Activated CD8-positive, alpha-beta T cell treated with anti-CD3 and anti-CD28 coated beads, Interleukin-2, amount 10 ng/mL, durations not matched to agents 7 days and 5 days (primary cell): Measurements from ENCODE around the gene TXNL4A. TPM values are rescaled to one million over a fixed set of nuclear protein-coding genes. Genes with fewer than 3 reads are reported as not detected.

Experiments
- ATAC-seq: fragments of 150-1000 bp; cut with Tn5 transposase; one replicate; pipeline ENCODE4 v1.10.0; 2021; ENCODE audit warnings: moderate library complexity
- CTCF ChIA-PET: fragments of 350-600 bp; sonication (Branson Sonifier 250); formaldehyde crosslinking; loops from one replicate; lab custom pipeline; 2021; ENCODE audit warnings: antibody characterized with exemption; lab: Charles Lee
- POLR2A ChIA-PET: fragments of 350-600 bp; sonication (Branson Sonifier 250); formaldehyde crosslinking; loops from one replicate; lab custom pipeline; 2021; ENCODE audit warnings: antibody characterized with exemption; lab: Charles Lee
- DNase-seq: peaks from one replicate; pipeline ENCODE4 v3.0.0-alpha.2; 2020
- H3K27ac Mint-ChIP-seq: one replicate; pipeline ENCODE4 v1.8.0; 2021; ENCODE audit warnings: mild to moderate bottlenecking, mixed read lengths
- H3K27me3 Mint-ChIP-seq: one replicate; pipeline ENCODE4 v1.8.0; 2021; ENCODE audit warnings: low read depth, mixed read lengths
- H3K36me3 Mint-ChIP-seq: one replicate; pipeline ENCODE4 v1.8.0; 2021; ENCODE audit warnings: low read depth, mixed read lengths
- H3K4me1 Mint-ChIP-seq: one replicate; pipeline ENCODE4 v1.8.0; 2021; ENCODE audit warnings: low read depth, mixed read lengths
- H3K4me3 Mint-ChIP-seq: one replicate; pipeline ENCODE4 v1.8.0; 2021; ENCODE audit warnings: mild to moderate bottlenecking, mixed read lengths
- H3K9me3 Mint-ChIP-seq: one replicate; pipeline ENCODE4 v1.8.0; 2022; ENCODE audit warnings: mixed read lengths; ENCODE audit not compliant: insufficient read depth
- total RNA-seq, 2 experiments: library from RNA; stranded (reverse); gene quantifications; one replicate each; pipeline ENCODE4 v1.2.3, GENCODE V29; 2021

The TXNL4A gene
- total RNA-seq, 2 experiments from 2014 or later = 132 to 136 TPM

DNA sequence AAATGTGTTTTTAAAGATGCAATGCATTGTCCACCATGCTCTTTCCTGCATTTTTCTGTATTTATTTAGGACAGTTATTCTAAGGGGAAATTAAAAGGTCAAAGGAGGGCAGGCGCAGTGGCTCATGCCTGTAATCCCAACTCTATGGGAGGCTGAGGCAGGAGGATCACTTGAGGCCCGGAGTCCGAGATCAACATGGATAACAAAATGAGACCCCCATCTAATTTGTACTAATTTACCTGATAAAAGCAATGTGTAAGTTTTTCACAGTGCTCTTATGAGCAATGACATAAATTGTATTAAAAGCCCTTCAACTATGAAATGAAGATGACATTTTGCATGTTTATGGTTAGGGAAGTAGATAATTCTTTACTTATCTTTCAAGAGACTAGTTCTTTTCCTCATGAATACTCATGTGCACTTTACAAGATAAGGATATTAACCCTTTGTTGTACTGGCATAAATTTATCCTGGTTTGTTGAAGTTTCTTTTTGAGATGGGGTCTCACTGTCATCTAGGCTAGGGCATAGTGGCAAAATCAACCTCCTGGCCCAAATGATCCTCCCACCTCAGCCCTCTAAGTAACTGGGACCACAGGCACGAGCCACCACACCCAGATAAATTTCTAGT, 14.2 kb downstream of the TXNL4A start:
- Mint-ChIP-seq H3K4me3 (no peak overlapping the region), H3K27ac (no peak overlapping the region), H3K4me1 (peaks cover 5% of the 10 kb centered on the region), H3K27me3 (no peaks in the 10 kb centered on the region), H3K36me3 (peaks cover 55% of the 10 kb centered on the region), H3K9me3 (no peaks in the 10 kb centered on the region)
- POLR2A ChIA-PET = no interaction called here
- ATAC-seq = no peak
- DNase-seq = no peak
- CTCF ChIA-PET = interaction anchor here (0.6 kb wide), 1 partner anchor 9 kb away, joined by 3 read pairs; no protein-coding TSS in a partner anchor

DNA sequence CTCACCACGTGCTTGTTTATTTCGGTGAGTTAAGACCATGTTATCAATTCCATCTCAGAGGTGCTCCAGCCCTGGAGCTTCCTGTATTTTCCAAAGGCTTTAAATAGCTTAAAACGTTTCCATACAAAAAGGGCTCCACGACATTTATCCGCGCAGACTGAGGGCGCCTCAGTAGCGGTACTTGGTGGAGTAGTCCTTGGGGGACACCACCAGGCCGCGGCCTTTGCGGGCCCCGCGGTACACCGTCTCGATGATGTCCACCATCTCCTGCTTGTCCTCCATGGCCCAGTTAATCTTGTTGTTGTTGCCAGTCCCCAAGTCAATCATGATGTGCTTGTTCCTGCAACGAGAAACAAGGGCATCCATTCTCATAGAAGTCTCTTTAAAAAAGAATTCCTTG, 14.8 kb downstream of the TXNL4A start:
- Mint-ChIP-seq H3K4me3 (no peak overlapping the region), H3K9me3 (no peaks in the 10 kb centered on the region), H3K27me3 (no peaks in the 10 kb centered on the region), H3K4me1 (peaks cover 5% of the 10 kb centered on the region), H3K36me3 (peaks cover 55% of the 10 kb centered on the region), H3K27ac (no peak overlapping the region)
- ChIA-PET POLR2A (no interaction called here), CTCF (interaction anchor here (0.6 kb wide), 1 partner anchor 10 kb away, joined by 3 read pairs; no protein-coding TSS in a partner anchor)
- DNase-seq (no peak), ATAC-seq (no peak)

DNA sequence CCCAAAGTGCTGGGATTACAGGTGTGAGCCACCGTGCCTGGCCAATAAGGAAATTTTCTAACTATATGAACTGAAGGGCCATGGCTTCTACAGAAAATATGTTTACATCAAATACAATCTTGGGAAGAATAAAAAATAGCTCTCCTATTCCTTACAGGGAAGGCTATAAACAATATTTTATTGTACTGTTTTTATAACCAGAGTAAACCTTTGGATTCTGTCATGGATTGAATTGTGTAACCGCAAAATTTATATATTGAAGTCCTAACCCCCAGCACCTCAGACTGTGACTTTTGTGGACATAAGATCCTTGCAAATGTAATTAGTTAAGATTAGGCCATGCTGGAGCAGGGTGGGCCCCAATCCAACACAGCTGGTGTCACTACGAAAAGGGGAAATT, 15.6 kb downstream of the TXNL4A start:
- peaks cover 52% of the 10 kb centered on the region for H3K36me3 Mint-ChIP-seq
- no peak overlapping the region for H3K4me3 Mint-ChIP-seq
- POLR2A ChIA-PET = no interaction called here

GRCh38 chr18:79971986-79972385, 16.4 kb downstream of the TXNL4A start:
- ChIA-PET CTCF (no interaction called here), POLR2A (no interaction called here)
- no peaks in the 10 kb centered on the region for H3K27me3 Mint-ChIP-seq
- H3K27ac Mint-ChIP-seq = no peak overlapping the region
- H3K9me3 Mint-ChIP-seq = no peaks in the 10 kb centered on the region
- peaks cover 49% of the 10 kb centered on the region for H3K36me3 Mint-ChIP-seq
- ATAC-seq (no peak), DNase-seq (no peak)
- H3K4me3 Mint-ChIP-seq = no peak overlapping the region
- H3K4me1 Mint-ChIP-seq = peaks cover 3% of the 10 kb centered on the region

More for the DNA sequence above, 15.6 kb downstream of the TXNL4A start:
- Mint-ChIP-seq H3K27me3 (no peaks in the 10 kb centered on the region), H3K27ac (no peak overlapping the region), H3K9me3 (no peaks in the 10 kb centered on the region), H3K4me1 (peaks cover 3% of the 10 kb centered on the region)
- CTCF ChIA-PET = no interaction called here
- ATAC-seq = no peak
- DNase-seq = no peak

DNA sequence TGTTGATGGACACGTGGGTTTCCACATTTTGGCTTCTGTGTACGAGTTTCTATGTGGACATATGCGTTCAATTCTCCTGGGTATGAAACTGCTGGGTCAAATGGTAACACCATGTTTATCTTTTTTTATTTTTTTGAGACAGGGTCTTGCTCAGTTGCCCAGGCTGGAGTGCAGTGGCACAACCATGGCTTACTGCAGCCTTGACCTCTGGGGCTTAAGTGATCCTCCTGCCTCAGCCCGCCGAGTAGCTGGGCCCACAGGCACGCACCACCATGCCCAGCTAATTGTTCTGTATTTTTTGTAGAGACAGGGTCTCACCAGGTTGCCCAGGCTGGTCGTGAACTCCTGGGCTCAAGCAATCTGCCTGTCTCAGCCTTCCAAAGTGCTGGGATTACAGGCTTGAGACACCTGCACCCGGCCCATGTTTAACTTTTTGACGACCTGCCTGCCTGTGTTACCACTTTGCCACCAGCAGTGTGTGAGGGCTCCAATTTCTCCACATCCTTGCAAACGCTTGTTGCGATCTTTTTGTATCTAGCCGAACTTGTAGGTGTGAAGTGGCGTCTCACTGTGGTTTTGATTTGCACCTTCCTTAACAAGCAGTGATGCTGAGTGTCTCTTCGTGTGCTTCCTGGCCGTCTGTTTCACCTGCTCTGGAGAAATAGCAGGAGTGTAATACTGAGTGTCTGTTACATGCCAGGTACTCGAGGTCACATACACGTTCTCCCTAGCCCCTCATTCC, 17.0 kb downstream of the TXNL4A start:
- DNase-seq (no peak), ATAC-seq (no peak)
- H3K9me3 Mint-ChIP-seq = no peaks in the 10 kb centered on the region
- no peak overlapping the region for H3K4me3 Mint-ChIP-seq
- H3K36me3 Mint-ChIP-seq = peaks cover 50% of the 10 kb centered on the region
- H3K27ac Mint-ChIP-seq = no peak overlapping the region
- H3K27me3 Mint-ChIP-seq = no peaks in the 10 kb centered on the region
- H3K4me1 Mint-ChIP-seq = peaks cover 3% of the 10 kb centered on the region
- POLR2A ChIA-PET = no interaction called here
- CTCF ChIA-PET = no interaction called here

- no peak overlapping the region for H3K4me3 Mint-ChIP-seq
- DNase-seq (no peak), ATAC-seq (no peak)
- POLR2A ChIA-PET = no interaction called here
- no peaks in the 10 kb centered on the region for H3K9me3 Mint-ChIP-seq
- no peaks in the 10 kb centered on the region for H3K27me3 Mint-ChIP-seq
- peaks cover 46% of the 10 kb centered on the region for H3K36me3 Mint-ChIP-seq
- peaks cover 5% of the 10 kb centered on the region for H3K4me1 Mint-ChIP-seq
- no peak overlapping the region for H3K27ac Mint-ChIP-seq
- CTCF ChIA-PET = no interaction called here
Measured at GRCh38 chr18:79970419-79971133, 17.8 kb downstream of the TXNL4A start.

- no peak for DNase-seq
Measured at GRCh38 chr18:79965119-79965902, 23.1 kb downstream of the TXNL4A start.

DNA sequence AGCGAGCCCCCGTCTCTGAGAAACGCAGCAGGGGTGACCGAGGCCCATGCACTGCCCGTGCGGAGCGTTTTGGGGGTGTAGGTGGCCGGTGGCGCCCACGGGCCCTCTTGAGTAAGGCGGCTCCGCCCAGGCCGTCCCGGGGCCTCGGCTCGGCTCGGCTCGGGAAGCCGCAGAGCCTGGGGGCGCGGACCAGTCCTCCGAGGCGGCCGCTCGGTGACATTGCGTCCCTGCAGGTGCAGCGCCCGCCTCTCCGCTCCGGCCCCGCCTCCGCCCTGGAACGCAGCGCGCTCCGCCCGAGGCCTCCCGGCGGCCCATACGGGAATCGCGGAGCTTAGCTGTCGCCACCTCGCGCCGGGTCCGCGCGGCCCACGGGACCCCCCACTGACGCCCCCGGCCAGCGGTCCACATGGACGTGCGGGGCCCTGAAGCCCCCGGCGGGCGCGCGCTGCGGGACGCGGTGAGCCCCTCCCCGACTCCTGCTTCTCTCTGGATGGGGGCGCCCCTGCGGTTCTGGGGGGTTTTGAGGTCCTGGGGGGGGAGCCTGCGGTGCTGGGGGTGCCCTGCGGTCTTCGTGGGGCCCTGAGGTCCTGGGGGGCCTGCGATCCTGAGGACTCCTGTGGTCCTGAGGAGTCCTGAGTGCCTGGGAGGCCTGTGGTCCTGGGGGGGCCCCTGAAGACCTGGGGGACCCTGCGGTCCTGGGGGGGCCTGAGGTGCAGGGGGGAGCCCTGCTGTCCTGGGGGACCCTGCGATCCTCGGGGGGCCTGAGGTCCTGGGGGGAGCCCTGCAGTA, 23.8 kb downstream of the TXNL4A start, which contains the start of gene HSBP1L1:
Gene HSBP1L1 (plus strand): TSS at position 314 of the 789 bp plus-strand sequence. CDS start 93 bp downstream, at position 407.
- POLR2A ChIA-PET = interaction anchor here (1.8 kb wide), 1 partner anchor 13 kb away, joined by 6 read pairs; the partner anchor contains the start of gene SLC66A2
- H3K36me3 Mint-ChIP-seq = peaks cover 7% of the 10 kb centered on the region
- ATAC-seq = peak; percentile 92
- no peaks in the 10 kb centered on the region for H3K9me3 Mint-ChIP-seq
- H3K27me3 Mint-ChIP-seq = peaks cover 6% of the 10 kb centered on the region
- H3K27ac Mint-ChIP-seq = no peak within 1 kb of the TSS
- H3K4me3 Mint-ChIP-seq = peak within 1 kb of the TSS; percentile 55
- DNase-seq = peak; percentile 63
- H3K4me1 Mint-ChIP-seq = peaks cover 36% of the 10 kb centered on the region
- CTCF ChIA-PET = interaction anchor here (0.8 kb wide), 1 partner anchor 11 kb away, joined by 3 read pairs; no protein-coding TSS in a partner anchor

More at GRCh38 chr18:79965119-79965902, 23.1 kb downstream of the TXNL4A start:
- Mint-ChIP-seq H3K27me3 (peaks cover 6% of the 10 kb centered on the region), H3K4me3 (peak overlapping the region; percentile 55), H3K4me1 (peaks cover 32% of the 10 kb centered on the region), H3K36me3 (peaks cover 10% of the 10 kb centered on the region), H3K27ac (no peak overlapping the region), H3K9me3 (no peaks in the 10 kb centered on the region)
- ChIA-PET CTCF (interaction anchor here (0.8 kb wide), 1 partner anchor 12 kb away, joined by 3 read pairs; no protein-coding TSS in a partner anchor), POLR2A (interaction anchor here (0.7 kb wide), 1 partner anchor 279 kb away, joined by 3 read pairs; no protein-coding TSS in a partner anchor)
- ATAC-seq = no peak

- ChIA-PET CTCF (interaction anchor here (0.9 kb wide), 1 partner anchor 21 kb away, joined by 5 read pairs; no protein-coding TSS in a partner anchor), POLR2A (interaction anchor here (1.8 kb wide), 1 partner anchor 12 kb away, joined by 6 read pairs; the partner anchor contains the start of gene SLC66A2)
- Mint-ChIP-seq H3K27ac (no peak overlapping the region), H3K27me3 (peaks cover 6% of the 10 kb centered on the region), H3K9me3 (no peaks in the 10 kb centered on the region), H3K4me1 (peaks cover 35% of the 10 kb centered on the region), H3K4me3 (peak overlapping the region; percentile 22), H3K36me3 (peaks cover 5% of the 10 kb centered on the region)
- DNase-seq (no peak), ATAC-seq (no peak)
Measured at GRCh38 chr18:79963658-79964329, 24.6 kb downstream of the TXNL4A start.
